Pancreas (tissue), 10 donors: ENCODE measurements around the gene PAM16. TPM values are rescaled to one million over a fixed set of nuclear protein-coding genes. Genes with fewer than 3 reads are reported as not detected.

Experiments used
- ATAC-seq, 4 donors: fragments of 200-7000 bp; cut with Tn5 transposase; one replicate each; pipeline versions ENCODE4 v1.8.0 to v1.9.1; 2020; ENCODE audit warnings: mild to moderate bottlenecking in 4 of 4, moderate library complexity in 4 of 4
- DNase-seq, 6 donors: peaks; one replicate each; pipeline ENCODE4 v3.0.0-alpha.2; 2020
- FAIRE-seq: peaks from 2 replicates; lab custom pipeline; 2012; peaks lifted over from hg19 to GRCh38; lab: Jason Lieb, UNC
- H3K27ac ChIP-seq, 4 donors: fragments of 200-600 bp; sonication (generic); 1 replicate in 3 of 4; 2 replicates in 1 of 4; pipeline versions ENCODE4 v1.5.0 to v1.8.0; 2020
- H3K27me3 ChIP-seq, 4 donors: fragments of 200-600 bp; one replicate each; pipeline ENCODE4 v1.8.0; 2021
- H3K36me3 ChIP-seq, 3 donors: fragments of 200-600 bp; sonication (generic) in 1 of 3; one replicate each; pipeline versions ENCODE4 v1.5.0 to v1.8.0; 2020 to 2021
- H3K4me1 ChIP-seq, 3 donors: fragments of 200-600 bp; one replicate each; pipeline ENCODE4 v1.8.0; 2021
- H3K4me3 ChIP-seq, 4 donors: fragments of 200-600 bp; sonication (generic) in 2 of 4; one replicate each; pipeline versions ENCODE4 v1.5.0 to v1.8.0; 2020 to 2021
- H3K9me3 ChIP-seq, 4 donors: fragments of 200-600 bp; one replicate each; pipeline ENCODE4 v1.8.0; 2021
- WGBS, 2 donors: extraction: QIAGEN DNeasy Blood & Tissue Kit; methylation state at CpG; one replicate each; pipeline ENCODE4 v1.1.7; 2013; 5-methylcytosine and 5-hydroxymethylcytosine counted together
- intact Hi-C, 3 donors: fragments of 100-400 bp; cut with DNase I; formaldehyde crosslinking; loops; one replicate each; pipeline versions ENCODE4 v1.11.1 to v1.14.2; 2022
- polyA plus RNA-seq, 2 donors: library from polyadenylated mRNA; stranded (reverse); fragments of 200-250 nt; gene quantifications; one replicate each; pipeline ENCODE4 v1.2.3, GENCODE V29; 2013
- total RNA-seq, 6 donors: library from RNA; stranded (reverse); fragmentation: NEBNext Ultra II Directional in 4 of 6; extraction: Animal tissue kit (Norgen Biotek cat#: 25700) in 4 of 6; gene quantifications; one replicate each; pipeline versions ENCODE4 v1.2.1 to v1.2.4, GENCODE V29; 2021 to 2023
- TF ChIP-seq, protein P1 (sequence below), 4 donors: fragments of 200-600 bp; sonication (generic) in 3 of 4; IDR thresholded peaks; one replicate each; pipeline versions ENCODE4 v1.5.0 to v1.8.0; 2021; ENCODE audit warnings: antibody characterized with exemption in 4 of 4
- donor health status: healthy with polysubstance abuse.
- donor health status: DM: no; HTN: no; CAD: no; lungs with moderate emphysema.
- donor health status: DM: no; HTN: no; CAD: no.
- donor health status: control.
- donor health status: control.
- donor health status: Bipolar disorder and iron deficiency.
- donor health status: DM: yes; HTN: yes; CAD: no.
- donor health status: DM: no; HTN: no; CAD: no.
- donor health status: DM: no; HTN: no; CAD: no.
- donor health status: DM: yes; HTN: yes; CAD: no.

Gene PAM16
- total and polyA plus RNA-seq, 8 donors, result 12.2 to 106 (median 27.2) TPM

DNA sequence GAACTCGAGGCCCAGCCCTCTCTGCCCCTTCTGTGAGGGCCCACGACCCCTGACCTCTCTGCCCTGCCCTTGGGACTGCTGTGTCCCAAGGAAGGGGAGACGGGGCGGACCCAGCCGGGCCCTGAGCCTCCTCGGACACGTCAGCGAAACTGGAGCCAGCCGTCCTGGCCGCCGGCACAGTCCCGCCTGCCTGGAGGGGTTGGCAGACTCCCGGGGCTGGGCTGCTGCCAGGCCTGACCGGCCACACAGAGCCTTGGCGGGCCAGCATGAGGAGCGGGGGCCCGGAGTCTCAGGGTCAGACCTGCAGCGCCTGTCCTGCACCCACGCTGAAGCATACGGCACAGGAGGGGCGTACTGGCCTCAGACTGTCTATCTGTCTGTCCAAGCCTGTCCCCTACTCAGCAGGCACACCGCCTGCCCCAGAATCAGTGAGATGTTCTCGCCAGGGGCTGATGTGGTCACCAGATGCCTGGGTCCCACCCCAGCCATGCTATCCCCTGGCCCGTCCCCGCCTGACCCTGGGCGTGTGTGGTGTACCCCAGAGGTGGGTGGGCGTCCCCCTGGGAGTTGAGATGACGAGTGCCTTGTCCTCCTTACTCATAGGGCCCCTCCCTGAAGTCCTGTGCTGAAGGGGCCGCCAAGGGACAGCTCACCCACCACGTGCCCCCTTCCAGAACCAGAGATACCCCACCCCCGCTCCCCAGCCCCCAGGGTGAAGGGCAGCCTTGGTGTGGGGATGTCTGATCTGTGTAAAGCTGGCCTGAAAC, 25.2 kb upstream of the PAM16 start:
- Histone ChIP-seq H3K27me3 (no peaks in the 10 kb centered on the region), H3K36me3 (no peaks in the 10 kb centered on the region), H3K4me1 (peaks cover 0 to 25% (median 24%) of the 10 kb centered on the region in 3 donors), H3K27ac (peak overlapping the region; percentile 69 to 92 (median 80)), H3K4me3 (peak overlapping the region in 1 of 4 donors; percentile 4), H3K9me3 (no peaks in the 10 kb centered on the region)
- intact Hi-C loops, result no loop called here
- DNase-seq (peak; percentile 79 to 97 (median 90)), FAIRE-seq (no peak), ATAC-seq (peak; percentile 43 to 66 (median 64))
- TF ChIP-seq, protein P1, sequence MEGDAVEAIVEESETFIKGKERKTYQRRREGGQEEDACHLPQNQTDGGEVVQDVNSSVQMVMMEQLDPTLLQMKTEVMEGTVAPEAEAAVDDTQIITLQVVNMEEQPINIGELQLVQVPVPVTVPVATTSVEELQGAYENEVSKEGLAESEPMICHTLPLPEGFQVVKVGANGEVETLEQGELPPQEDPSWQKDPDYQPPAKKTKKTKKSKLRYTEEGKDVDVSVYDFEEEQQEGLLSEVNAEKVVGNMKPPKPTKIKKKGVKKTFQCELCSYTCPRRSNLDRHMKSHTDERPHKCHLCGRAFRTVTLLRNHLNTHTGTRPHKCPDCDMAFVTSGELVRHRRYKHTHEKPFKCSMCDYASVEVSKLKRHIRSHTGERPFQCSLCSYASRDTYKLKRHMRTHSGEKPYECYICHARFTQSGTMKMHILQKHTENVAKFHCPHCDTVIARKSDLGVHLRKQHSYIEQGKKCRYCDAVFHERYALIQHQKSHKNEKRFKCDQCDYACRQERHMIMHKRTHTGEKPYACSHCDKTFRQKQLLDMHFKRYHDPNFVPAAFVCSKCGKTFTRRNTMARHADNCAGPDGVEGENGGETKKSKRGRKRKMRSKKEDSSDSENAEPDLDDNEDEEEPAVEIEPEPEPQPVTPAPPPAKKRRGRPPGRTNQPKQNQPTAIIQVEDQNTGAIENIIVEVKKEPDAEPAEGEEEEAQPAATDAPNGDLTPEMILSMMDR (IDR thresholded peaks at IDR 0.05), result no peak
- 38 to 48% methylated on average over 31 of the region's 31 CpGs for WGBS, 2 donors

DNA sequence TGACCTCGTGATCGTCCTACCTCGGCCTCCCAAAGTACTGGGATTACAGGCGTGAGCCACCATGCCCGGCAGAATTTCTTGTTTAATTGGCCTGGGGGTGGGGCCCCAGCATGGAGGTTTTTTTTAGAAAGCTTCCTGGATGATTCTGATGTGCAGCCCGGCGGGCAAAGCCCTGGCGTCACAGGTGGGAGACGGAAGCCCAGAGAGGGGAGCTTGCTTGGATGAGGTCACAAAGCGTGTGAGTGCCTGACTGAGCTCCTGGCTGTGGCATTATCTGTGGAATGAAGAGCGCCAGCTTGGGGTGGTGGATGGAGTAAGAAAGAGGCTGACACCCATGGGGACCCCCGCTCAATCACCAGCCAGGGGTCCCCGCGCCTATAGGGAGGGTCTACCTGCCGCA, 24.6 kb upstream of the PAM16 start:
- intact Hi-C loops, result no loop called here
- peaks cover 0 to 25% (median 24%) of the 10 kb centered on the region in 3 donors for H3K4me1 ChIP-seq
- no peak overlapping the region for H3K4me3 ChIP-seq
- ATAC-seq, result peak in 1 of 4 donors; percentile 1
- no peaks in the 10 kb centered on the region for H3K9me3 ChIP-seq
- TF ChIP-seq, protein P1 (IDR thresholded peaks at IDR 0.05), result no peak
- H3K36me3 ChIP-seq, result no peaks in the 10 kb centered on the region
- WGBS, 2 donors, result 77 to 80% methylated on average over 15 of the region's 15 CpGs
- peak overlapping the region; percentile 69 to 92 (median 80) for H3K27ac ChIP-seq
- H3K27me3 ChIP-seq, result no peaks in the 10 kb centered on the region
- peak in 1 of 6 donors; percentile 54 for DNase-seq
- no peak for FAIRE-seq

DNA sequence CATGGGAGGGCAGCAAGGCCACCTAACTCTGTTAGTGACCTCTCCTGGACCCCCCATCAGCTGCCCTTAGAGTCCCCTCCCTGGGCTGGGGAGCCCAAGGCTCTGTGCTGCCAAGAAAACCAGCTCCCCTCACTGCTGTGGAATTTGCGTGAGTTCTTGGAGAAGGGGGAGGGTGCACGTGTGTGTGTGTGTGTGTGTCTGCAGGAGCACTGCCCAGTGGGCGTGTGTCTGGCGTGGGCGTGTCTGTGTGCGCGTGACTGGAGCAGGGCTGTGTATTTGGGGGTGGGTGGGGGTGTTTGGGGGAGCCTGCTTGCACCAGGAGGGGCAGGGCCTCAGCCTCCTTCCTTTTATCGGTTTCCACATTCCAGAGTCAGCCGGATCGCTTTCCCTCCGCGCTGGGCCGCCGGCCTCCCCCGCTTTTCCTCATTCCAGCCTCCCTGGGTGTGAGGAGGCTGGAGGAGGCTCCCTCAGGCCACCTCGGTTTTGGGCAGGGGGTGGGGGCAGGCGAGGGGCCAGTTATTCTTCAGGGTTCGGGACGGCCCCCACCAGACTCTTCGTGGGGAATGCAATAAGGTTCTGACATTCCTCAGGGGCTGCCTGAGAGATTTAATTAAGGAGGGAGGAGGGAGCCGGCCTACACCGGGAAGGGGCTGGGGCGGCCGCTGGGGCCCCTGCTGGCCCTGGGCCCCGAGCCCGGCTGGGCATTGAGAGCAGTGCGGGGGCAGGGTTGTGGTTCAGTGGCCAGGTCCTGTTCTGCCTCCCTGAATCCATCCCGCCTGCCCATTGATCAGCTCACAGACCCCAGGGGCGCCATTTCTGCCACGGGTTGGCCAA, 23.0 kb upstream of the PAM16 start:
- H3K27ac ChIP-seq, result peak overlapping the region; percentile 69 to 92 (median 82)
- WGBS, 2 donors, result 43 to 44% methylated on average over 26 to 30 of the region's 30 CpGs
- FAIRE-seq, result no peak

DNA sequence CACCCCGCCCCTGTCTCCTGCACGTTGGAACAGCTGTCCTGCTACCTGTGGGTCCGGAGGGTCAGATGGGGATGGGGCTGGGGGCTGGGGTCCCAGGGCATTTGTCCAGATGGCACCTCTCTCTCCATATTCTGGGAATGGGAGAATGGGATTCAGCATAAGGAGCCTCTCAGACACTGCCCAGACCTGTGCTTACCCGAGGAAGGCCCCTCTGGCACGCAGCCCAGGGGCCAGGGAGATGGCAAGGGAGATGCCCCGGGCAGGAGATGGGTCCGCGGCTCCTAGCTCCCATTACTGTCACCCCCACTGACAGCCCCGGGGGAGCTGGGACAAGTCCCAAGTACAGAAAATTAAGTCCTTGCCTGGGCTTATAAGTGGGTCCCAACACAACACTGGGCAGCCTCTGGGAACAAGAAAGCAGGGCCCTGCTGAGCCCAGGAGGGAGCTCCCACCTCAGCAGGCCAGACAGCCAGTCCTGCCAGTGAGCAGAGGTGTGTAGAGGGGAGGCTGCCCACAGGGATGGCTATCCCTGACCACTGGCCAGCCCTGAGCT, 22.3 kb upstream of the PAM16 start:
- Histone ChIP-seq H3K4me3 (peak overlapping the region in 3 of 4 donors; percentile 52 to 67 (median 65)), H3K36me3 (no peaks in the 10 kb centered on the region), H3K9me3 (no peaks in the 10 kb centered on the region), H3K27ac (peak overlapping the region; percentile 69 to 92 (median 82)), H3K27me3 (no peaks in the 10 kb centered on the region), H3K4me1 (peaks cover 0 to 25% (median 24%) of the 10 kb centered on the region in 3 donors)
- FAIRE-seq (no peak), DNase-seq (peak in 3 of 6 donors; percentile 33 to 70 (median 57)), ATAC-seq (peak in 2 of 4 donors; percentile 0)
- intact Hi-C loops, result no loop called here
- WGBS, 2 donors, result 29 to 34% methylated on average over 9 of the region's 9 CpGs
- TF ChIP-seq, protein P1 (IDR thresholded peaks at IDR 0.05), result no peak

More for the DNA sequence above, 23.0 kb upstream of the PAM16 start:
- Histone ChIP-seq H3K9me3 (no peaks in the 10 kb centered on the region), H3K4me3 (peak overlapping the region in 3 of 4 donors; percentile 52 to 67 (median 65)), H3K36me3 (no peaks in the 10 kb centered on the region), H3K4me1 (peaks cover 0 to 25% (median 24%) of the 10 kb centered on the region in 3 donors), H3K27me3 (no peaks in the 10 kb centered on the region)
- DNase-seq (peak; percentile 68 to 85 (median 74)), ATAC-seq (peak; percentile 2 to 36 (median 27))
- intact Hi-C loops, result no loop called here
- TF ChIP-seq, protein P1 (IDR thresholded peaks at IDR 0.05), result no peak
